HepG2 (cell line): ENCODE data around the gene ALDH3A2. TPM values are rescaled to one million over a fixed set of nuclear protein-coding genes. Genes with fewer than 3 reads are reported as not detected.
A peak's percentile ranks its signal among the peaks of the same experiment; 100 is the strongest.

Experiments used
- ATF7 ChIP-seq, 2 experiments: fragments of 450-650 bp in 1 of 2; sonication (generic) in 1 of 2; formaldehyde crosslinking in 1 of 2; IDR thresholded peaks; 2 replicates each; pipeline versions ENCODE4 v1.4.0 to v1.6.1; 2016 to 2020; ENCODE audit warnings: antibody characterized with exemption in 1 of 2, mild to moderate bottlenecking in 1 of 2, missing genetic modification reagents in 1 of 2
- BCL6 ChIP-seq: IDR thresholded peaks from 2 replicates; pipeline ENCODE4 v1.6.1; 2016; ENCODE audit warnings: missing genetic modification reagents, missing compliant biosample characterization
- BORCS8-MEF2B ChIP-seq: sonication (generic); formaldehyde crosslinking; IDR thresholded peaks from 2 replicates; pipeline ENCODE4 v1.8.0; 2022; ENCODE audit warnings: mild to moderate bottlenecking, missing genetic modification reagents
- E2F5 ChIP-seq: sonication (generic); formaldehyde crosslinking; conservative IDR thresholded peaks from 2 replicates; pipeline ENCODE4 v1.4.0; 2020; ENCODE audit warnings: missing genetic modification reagents
- FOXA1 ChIP-seq, 2 experiments: fragments of 450-650 bp in 1 of 2; sonication (generic) in 1 of 2; formaldehyde crosslinking in 1 of 2; IDR thresholded peaks; 2 replicates each; pipeline versions ENCODE4 v1.4.0 to v1.6.1; 2016 to 2020; ENCODE audit warnings: missing genetic modification reagents in 1 of 2
- HDAC1 ChIP-seq: sonication (generic); formaldehyde crosslinking; IDR thresholded peaks from 2 replicates; pipeline ENCODE4 v1.5.1; 2020; ENCODE audit warnings: mild to moderate bottlenecking, missing genetic modification reagents
- JUN ChIP-seq: sonication (generic); formaldehyde crosslinking; IDR thresholded peaks from 2 replicates; pipeline ENCODE4 v1.4.0; 2020; ENCODE audit warnings: mild to moderate bottlenecking, missing genetic modification reagents
- SIN3A ChIP-seq: IDR thresholded peaks from 2 replicates; pipeline ENCODE4 v1.6.1; 2011; ENCODE audit warnings: low read depth, mild to moderate bottlenecking, control low read depth, low read length, borderline replicate concordance
- SMAD1 ChIP-seq: sonication (generic); formaldehyde crosslinking; IDR thresholded peaks from 2 replicates; pipeline ENCODE4 v1.4.0; 2020; ENCODE audit warnings: missing genetic modification reagents, low read depth, mild to moderate bottlenecking, borderline replicate concordance
- SMAD9 ChIP-seq: sonication (generic); formaldehyde crosslinking; IDR thresholded peaks from 2 replicates; pipeline ENCODE4 v1.5.1; 2020; ENCODE audit warnings: mild to moderate bottlenecking, missing genetic modification reagents
- SNAI1 ChIP-seq: sonication (generic); formaldehyde crosslinking; IDR thresholded peaks from 2 replicates; pipeline ENCODE4 v1.5.0; 2020; ENCODE audit warnings: mild to moderate bottlenecking, missing genetic modification reagents, borderline replicate concordance
- SOX13 ChIP-seq, 3 experiments: fragments of 450-650 bp in 1 of 3; sonication (generic) in 1 of 3; formaldehyde crosslinking in 1 of 3; IDR thresholded peaks in 2 of 3; conservative IDR thresholded peaks in 1 of 3; 2 replicates each; pipeline versions ENCODE4 v1.5.0 to v1.6.1; 2016 to 2020; ENCODE audit warnings: antibody characterized with exemption in 1 of 3, mild to moderate bottlenecking in 1 of 3, missing compliant biosample characterization in 1 of 3, missing genetic modification reagents in 1 of 3, moderate library complexity in 1 of 3
- SRSF1 ChIP-seq: fragments of 200-400 bp; formaldehyde crosslinking; optimal IDR thresholded peaks from 2 replicates; pipeline ENCODE3; 2017; ENCODE audit warnings: mild to moderate bottlenecking, low read depth, low read length, moderate library complexity
- ZMAT3 ChIP-seq: sonication (generic); formaldehyde crosslinking; conservative IDR thresholded peaks from 2 replicates; pipeline ENCODE4 v1.7.0; 2021; ENCODE audit warnings: missing genetic modification reagents
- ZNF180 ChIP-seq: sonication (generic); formaldehyde crosslinking; IDR thresholded peaks from 2 replicates; pipeline ENCODE4 v1.4.0; 2020; ENCODE audit warnings: low read depth, missing genetic modification reagents, borderline replicate concordance
- ZNF253 ChIP-seq: sonication (generic); formaldehyde crosslinking; IDR thresholded peaks from 2 replicates; pipeline ENCODE4 v1.8.0; 2022; ENCODE audit warnings: mild to moderate bottlenecking, missing genetic modification reagents, borderline replicate concordance
- ZNF44 ChIP-seq: sonication (generic); formaldehyde crosslinking; IDR thresholded peaks from 2 replicates; pipeline ENCODE4 v1.5.1; 2020; ENCODE audit warnings: mild to moderate bottlenecking, missing genetic modification reagents
- ZNF546 ChIP-seq: sonication (generic); formaldehyde crosslinking; conservative IDR thresholded peaks from 2 replicates; pipeline ENCODE4 v1.8.1; 2023; ENCODE audit warnings: mild to moderate bottlenecking, missing genetic modification reagents
- polyA plus RNA-seq, 8 experiments: library from polyadenylated mRNA; depleted of rRNA in 3 of 8; stranded (reverse) in 7 of 8; unstranded in 1 of 8; fragments of >200 nt; fragmentation: Illumina TruSeq in 4 of 8; extraction: Trizol in 4 of 8; gene quantifications; 2 replicates each; pipeline versions ENCODE4 v1.2.1 to v1.2.3, GENCODE V29; 2011 to 2016; ENCODE audit warnings: low read depth in 4 of 8, missing spikeins in 1 of 8, mixed read lengths in 1 of 8; ENCODE audit not compliant: insufficient read depth in 1 of 8
- total RNA-seq, 5 experiments: library from RNA; depleted of rRNA; stranded (reverse); fragments of >200 nt; fragmentation: Illumina TruSeq; extraction: Trizol; gene quantifications; 2 replicates each; pipeline ENCODE4 v1.2.3, GENCODE V29; 2016; ENCODE audit warnings: low read depth in 1 of 5
- TF ChIP-seq, protein P1 (sequence below): sonication (generic); formaldehyde crosslinking; IDR thresholded peaks from 2 replicates; pipeline ENCODE4 v1.5.0; 2020; ENCODE audit warnings: missing genetic modification reagents
- TF ChIP-seq, protein P2 (sequence below): sonication (generic); formaldehyde crosslinking; IDR thresholded peaks from 2 replicates; pipeline ENCODE4 v1.8.0; 2022; ENCODE audit warnings: mild to moderate bottlenecking, missing genetic modification reagents; ENCODE audit not compliant: insufficient replicate concordance
- TF ChIP-seq, protein P3 (sequence below): sonication (generic); formaldehyde crosslinking; IDR thresholded peaks from 2 replicates; pipeline ENCODE4 v1.9.0; 2021; ENCODE audit warnings: missing genetic modification reagents, borderline replicate concordance

ALDH3A2 gene
- total and polyA plus RNA-seq, 2 of the 13 experiments (the other 11 are each of a cell fraction or from before 2014, with no cell fraction given), result 80.8 to 180 TPM

- TF ChIP-seq, protein P1, sequence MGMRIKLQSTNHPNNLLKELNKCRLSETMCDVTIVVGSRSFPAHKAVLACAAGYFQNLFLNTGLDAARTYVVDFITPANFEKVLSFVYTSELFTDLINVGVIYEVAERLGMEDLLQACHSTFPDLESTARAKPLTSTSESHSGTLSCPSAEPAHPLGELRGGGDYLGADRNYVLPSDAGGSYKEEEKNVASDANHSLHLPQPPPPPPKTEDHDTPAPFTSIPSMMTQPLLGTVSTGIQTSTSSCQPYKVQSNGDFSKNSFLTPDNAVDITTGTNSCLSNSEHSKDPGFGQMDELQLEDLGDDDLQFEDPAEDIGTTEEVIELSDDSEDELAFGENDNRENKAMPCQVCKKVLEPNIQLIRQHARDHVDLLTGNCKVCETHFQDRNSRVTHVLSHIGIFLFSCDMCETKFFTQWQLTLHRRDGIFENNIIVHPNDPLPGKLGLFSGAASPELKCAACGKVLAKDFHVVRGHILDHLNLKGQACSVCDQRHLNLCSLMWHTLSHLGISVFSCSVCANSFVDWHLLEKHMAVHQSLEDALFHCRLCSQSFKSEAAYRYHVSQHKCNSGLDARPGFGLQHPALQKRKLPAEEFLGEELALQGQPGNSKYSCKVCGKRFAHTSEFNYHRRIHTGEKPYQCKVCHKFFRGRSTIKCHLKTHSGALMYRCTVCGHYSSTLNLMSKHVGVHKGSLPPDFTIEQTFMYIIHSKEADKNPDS (CRISPR knock-in tag), result no peak
- TF ChIP-seq SRSF1, result no peak
- TF ChIP-seq ZNF253 (CRISPR knock-in tag), result no peak
- TF ChIP-seq FOXA1 (IDR thresholded peaks at IDR 0.05), result no peak
- TF ChIP-seq FOXA1 (CRISPR knock-in tag; IDR thresholded peaks at IDR 0.05), result peak; percentile 62
- no peak for TF ChIP-seq SMAD1 (CRISPR knock-in tag)
- TF ChIP-seq BORCS8-MEF2B, result no peak
- no peak for TF ChIP-seq SOX13 (IDR thresholded peaks at IDR 0.05)
- 0 out of 4 replicates have a peak, but pooled peaks of 1 of the 2 experiments have one; percentile 21 for TF ChIP-seq SOX13 (CRISPR knock-in tag; conservative IDR thresholded peaks at IDR 0.05 in 1 of 2, IDR thresholded peaks at IDR 0.05 in 1 of 2)
- TF ChIP-seq SMAD9 (CRISPR knock-in tag), result no peak
- TF ChIP-seq BCL6 (CRISPR knock-in tag), result 0 out of 2 replicates have a peak, but pooled peaks have one; percentile 8
- no peak for TF ChIP-seq JUN (CRISPR knock-in tag)
- no peak for TF ChIP-seq HDAC1 (CRISPR knock-in tag)
- TF ChIP-seq ZNF44, result no peak
- no peak for TF ChIP-seq E2F5 (CRISPR knock-in tag)
- TF ChIP-seq, protein P2, sequence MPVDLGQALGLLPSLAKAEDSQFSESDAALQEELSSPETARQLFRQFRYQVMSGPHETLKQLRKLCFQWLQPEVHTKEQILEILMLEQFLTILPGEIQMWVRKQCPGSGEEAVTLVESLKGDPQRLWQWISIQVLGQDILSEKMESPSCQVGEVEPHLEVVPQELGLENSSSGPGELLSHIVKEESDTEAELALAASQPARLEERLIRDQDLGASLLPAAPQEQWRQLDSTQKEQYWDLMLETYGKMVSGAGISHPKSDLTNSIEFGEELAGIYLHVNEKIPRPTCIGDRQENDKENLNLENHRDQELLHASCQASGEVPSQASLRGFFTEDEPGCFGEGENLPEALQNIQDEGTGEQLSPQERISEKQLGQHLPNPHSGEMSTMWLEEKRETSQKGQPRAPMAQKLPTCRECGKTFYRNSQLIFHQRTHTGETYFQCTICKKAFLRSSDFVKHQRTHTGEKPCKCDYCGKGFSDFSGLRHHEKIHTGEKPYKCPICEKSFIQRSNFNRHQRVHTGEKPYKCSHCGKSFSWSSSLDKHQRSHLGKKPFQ, result no peak
- TF ChIP-seq ATF7 (IDR thresholded peaks at IDR 0.05), result no peak
- TF ChIP-seq ATF7 (CRISPR knock-in tag; IDR thresholded peaks at IDR 0.05), result no peak
- no peak for TF ChIP-seq ZNF546 (CRISPR knock-in tag)
- TF ChIP-seq, protein P3, sequence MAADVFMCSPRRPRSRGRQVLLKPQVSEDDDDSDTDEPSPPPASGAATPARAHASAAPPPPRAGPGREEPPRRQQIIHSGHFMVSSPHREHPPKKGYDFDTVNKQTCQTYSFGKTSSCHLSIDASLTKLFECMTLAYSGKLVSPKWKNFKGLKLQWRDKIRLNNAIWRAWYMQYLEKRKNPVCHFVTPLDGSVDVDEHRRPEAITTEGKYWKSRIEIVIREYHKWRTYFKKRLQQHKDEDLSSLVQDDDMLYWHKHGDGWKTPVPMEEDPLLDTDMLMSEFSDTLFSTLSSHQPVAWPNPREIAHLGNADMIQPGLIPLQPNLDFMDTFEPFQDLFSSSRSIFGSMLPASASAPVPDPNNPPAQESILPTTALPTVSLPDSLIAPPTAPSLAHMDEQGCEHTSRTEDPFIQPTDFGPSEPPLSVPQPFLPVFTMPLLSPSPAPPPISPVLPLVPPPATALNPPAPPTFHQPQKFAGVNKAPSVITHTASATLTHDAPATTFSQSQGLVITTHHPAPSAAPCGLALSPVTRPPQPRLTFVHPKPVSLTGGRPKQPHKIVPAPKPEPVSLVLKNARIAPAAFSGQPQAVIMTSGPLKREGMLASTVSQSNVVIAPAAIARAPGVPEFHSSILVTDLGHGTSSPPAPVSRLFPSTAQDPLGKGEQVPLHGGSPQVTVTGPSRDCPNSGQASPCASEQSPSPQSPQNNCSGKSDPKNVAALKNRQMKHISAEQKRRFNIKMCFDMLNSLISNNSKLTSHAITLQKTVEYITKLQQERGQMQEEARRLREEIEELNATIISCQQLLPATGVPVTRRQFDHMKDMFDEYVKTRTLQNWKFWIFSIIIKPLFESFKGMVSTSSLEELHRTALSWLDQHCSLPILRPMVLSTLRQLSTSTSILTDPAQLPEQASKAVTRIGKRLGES (CRISPR knock-in tag), result no peak
- no peak for TF ChIP-seq SIN3A
- TF ChIP-seq ZNF180 (CRISPR knock-in tag), result no peak
- TF ChIP-seq SNAI1 (CRISPR knock-in tag), result no peak
- TF ChIP-seq ZMAT3 (CRISPR knock-in tag), result no peak
These were observed 8.5 kb downstream of the ALDH3A2 start (continued) for GRCh38 chr17:19656851-19657581.
